NCI-H128 (cell line): Measurements from ENCODE around the gene RASSF7.

ENCODE experiments used
- DNase-seq: peaks from one replicate; lab custom pipeline; 2025; ENCODE audit not compliant: unreplicated experiment; lab: John Stamatoyannopoulos, UW

The RASSF7 gene

GRCh38 chr11:532527-532985, 28.2 kb upstream of the RASSF7 start:
- no peak for DNase-seq

- no peak for DNase-seq
Measured at GRCh38 chr11:532986-533585, 27.7 kb upstream of the RASSF7 start.

GRCh38 chr11:533586-534395, 27.0 kb upstream of the RASSF7 start:
- DNase-seq = no peak

- no peak for DNase-seq
Measured at GRCh38 chr11:534396-535209, 26.2 kb upstream of the RASSF7 start.

- DNase-seq = no peak
Measured at GRCh38 chr11:535210-535518, 25.6 kb upstream of the RASSF7 start.

GRCh38 chr11:535519-536454, 25.0 kb upstream of the RASSF7 start, which contains the start of gene HRAS:
TSS of gene HRAS (minus strand) at chr11:535576.
- DNase-seq = peak; percentile 89

GRCh38 chr11:536841-537621, 23.7 kb upstream of the RASSF7 start, which contains the start of gene LRRC56:
TSS of gene LRRC56 (plus strand) at chr11:537527. CDS start at chr11:540685, 3,158 bp downstream.
- DNase-seq = peak; percentile 77

GRCh38 chr11:537622-538430, 22.9 kb upstream of the RASSF7 start:
- no peak for DNase-seq

GRCh38 chr11:538431-539051, 22.2 kb upstream of the RASSF7 start:
- no peak for DNase-seq

GRCh38 chr11:539971-540481, 20.7 kb upstream of the RASSF7 start:
- DNase-seq = no peak

GRCh38 chr11:540583-541432, 20.0 kb upstream of the RASSF7 start:
- DNase-seq = no peak

GRCh38 chr11:541433-541885, 19.3 kb upstream of the RASSF7 start:
- no peak for DNase-seq

- DNase-seq = no peak
Measured at GRCh38 chr11:544817-545166, 16.0 kb upstream of the RASSF7 start.

- no peak for DNase-seq
Measured at GRCh38 chr11:545171-545570, 15.6 kb upstream of the RASSF7 start.

GRCh38 chr11:548700-549603, 11.8 kb upstream of the RASSF7 start:
- DNase-seq = no peak

GRCh38 chr11:550021-550745, 10.6 kb upstream of the RASSF7 start:
- DNase-seq = no peak
